Stimulated activated CD4-positive, alpha-beta T cell treated with anti-CD3 and anti-CD28 coated beads, Interleukin-2, amount 100 ng/mL, for 24 hours (primary cell): Measurements from ENCODE around the gene TCF4.

Experiments
- DNase-seq, 2 donors: peaks; one replicate each; pipeline ENCODE4 v3.0.0-alpha.2; 2020

TCF4 gene

DNA sequence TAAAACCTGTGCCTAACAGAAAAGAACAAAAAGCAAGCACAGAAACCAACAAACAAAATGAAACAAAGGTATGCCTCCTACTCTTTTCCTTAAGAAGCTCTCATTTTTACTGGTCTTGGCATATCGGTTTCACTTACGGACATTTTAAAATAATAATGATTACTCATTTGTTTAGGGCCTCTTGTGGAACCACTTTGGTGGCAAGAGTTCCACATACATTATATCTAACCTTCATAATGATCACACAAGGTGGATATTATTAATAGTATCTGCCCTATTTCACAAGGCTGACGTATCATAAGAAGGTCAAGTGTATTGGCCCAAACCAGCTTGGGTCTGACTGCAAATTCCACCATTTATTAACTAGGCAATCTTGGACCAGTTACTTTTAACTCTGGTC, 304.7 kb downstream of the TCF4 start:
- no peak for DNase-seq

DNA sequence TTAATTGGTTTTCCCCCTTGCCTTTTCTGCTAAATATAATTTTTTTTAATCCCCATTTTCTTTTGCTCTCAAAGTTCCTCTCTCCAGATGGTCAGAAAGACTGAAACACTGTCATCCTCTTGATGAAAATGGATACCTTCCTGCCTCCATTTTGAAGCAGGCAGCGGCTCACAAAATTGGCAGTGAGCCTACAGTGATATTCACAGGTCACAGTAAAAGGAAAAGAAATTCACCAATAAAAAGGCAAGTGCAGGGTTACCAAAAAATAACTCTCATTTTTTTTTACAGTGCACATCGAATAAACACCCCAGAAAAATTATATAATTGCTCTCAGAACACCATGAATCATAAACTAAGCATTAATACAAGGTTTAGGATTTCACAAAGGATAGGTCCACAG, 307.5 kb downstream of the TCF4 start:
- DNase-seq: no peak

DNA sequence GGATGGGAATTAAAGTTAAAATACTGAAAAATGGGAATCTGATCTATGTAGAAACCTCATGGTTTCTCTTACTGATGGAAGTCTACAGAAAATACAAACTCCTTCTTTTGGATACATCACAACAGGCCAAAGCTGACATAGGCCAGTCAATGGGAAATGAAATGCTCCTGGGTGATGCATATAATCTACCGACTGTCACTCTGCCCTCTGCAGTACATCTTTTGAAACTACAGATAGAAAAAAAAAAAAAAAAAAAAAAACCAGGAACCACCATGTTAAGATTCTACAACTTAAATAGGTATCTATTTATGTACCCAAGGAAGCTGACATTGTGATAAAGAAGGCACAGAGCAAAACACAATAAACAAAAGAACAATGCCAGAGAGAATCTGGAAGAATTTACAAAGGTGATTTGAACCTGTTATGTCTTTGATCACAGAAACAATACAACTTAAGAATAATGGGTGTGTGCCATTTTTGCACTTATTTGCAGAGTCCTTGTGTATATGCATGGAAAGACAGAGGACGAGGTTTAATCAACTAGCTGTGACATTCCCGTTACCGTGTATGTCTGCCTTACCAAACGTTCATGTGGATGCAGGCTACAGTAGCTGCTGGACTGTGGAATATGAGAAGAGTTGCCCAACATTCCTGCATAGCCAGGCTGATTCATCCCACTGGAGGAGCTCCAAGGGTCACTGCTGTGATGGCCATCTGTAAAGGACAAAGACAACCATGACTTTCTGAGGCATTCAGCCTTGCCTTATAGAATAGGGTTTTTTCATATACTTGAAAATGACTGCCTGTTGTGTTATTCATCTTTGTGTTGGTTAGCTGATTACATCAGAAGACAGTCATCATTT, 312.7 kb downstream of the TCF4 start:
- no peak for DNase-seq

DNA sequence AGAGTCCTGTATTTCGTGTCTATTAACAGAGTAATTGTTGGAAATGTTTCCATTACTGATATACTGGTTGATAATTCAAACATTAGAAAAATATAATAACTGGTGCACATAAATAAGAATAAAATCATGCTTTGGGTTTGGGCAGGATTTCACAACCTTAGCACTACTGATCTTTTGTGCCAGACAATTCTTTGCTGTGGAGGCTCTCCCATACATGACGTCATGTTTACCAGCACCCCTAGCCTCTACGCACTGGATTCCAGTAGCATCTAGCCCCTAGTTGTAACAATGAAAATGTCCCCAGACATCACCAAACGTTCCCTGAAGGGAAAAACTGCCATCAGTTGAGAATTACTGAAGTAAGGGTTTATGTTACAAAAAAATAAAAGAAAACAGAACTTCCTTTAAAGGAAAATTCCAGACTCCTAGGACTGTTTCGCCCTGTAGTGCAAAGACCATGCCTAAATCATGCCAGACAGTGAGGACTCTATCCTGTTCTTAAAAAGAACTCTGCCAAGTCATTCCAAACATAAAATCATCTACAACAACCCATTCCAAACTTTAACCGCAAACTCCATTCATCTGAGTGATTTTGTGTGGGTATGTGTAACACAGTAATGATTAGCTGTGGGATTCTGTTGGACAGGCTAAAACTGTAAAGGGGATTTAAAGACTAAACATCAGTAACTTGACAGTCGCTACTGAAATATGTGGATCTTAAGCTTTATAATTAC, 315.3 kb downstream of the TCF4 start:
- no peak for DNase-seq

DNA sequence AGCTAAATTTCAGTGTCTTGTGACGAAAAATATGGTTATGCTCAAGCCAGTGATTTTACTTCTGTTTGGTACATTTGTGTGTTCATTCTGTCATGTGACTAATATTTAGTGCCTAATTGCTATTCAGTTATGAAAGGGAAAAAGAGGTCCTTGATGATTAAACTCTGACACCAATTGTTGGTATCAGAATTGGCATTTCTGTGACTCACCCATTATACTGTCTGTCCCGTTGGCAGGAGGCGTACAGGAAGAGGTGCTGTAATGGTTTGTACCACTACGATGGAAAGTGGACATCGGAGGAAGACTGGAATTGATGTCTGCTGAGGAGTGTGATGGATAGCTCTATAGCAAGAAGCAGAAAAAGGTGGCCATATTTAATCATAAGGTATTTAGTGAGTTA, 318.4 kb downstream of the TCF4 start:
- DNase-seq: no peak

DNA sequence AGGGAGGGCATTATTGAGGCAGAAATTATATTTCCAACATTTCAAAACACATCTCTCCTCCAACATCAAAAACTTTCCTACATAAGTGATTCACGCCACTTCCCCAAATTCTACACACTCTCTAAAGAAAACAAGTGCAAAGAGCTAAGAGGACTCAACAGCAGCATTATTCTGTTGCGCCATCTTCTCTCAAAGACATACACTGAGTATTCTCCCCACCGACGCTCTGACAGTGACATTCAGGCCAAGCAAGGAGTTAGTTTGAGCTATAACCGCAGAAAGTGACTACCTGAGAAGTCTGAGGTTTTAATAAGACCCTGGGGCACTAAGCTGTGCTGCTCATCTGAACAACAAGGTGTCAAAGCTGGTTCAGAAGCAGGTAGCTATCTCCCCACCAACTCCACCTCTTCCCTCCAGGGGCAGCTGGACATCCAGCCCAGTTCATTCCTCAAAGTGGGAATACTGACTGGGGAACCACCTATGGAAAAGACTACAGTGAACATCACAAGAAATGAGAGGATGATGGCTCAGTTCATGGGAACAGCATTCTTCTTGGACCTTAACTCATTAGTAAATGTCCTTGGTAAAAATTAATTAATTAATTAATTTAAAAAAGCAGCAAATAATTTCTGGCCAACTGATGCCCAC, 319.2 kb downstream of the TCF4 start:
- DNase-seq: no peak

DNA sequence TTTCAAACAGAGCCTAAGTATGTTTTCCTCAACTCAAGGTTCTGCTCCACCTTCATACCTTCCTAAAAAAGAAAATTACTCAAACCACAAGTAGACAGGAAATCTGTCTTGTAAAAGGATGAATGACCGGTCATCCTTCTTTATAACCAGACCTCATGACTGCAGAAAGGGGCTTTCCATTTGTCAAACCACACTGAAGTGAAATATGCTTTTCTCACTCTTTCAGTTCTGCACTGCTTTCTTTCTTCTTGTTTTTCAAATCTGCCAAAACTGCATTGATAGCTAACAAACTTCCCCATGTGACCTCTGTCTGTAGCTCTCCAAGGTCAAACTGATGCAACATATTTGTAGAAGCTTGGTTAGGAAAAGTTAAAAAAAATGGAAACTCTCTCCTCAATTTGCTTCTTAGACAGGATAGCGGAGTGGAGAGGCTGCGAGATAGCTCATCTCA, 319.8 kb downstream of the TCF4 start:
- no peak for DNase-seq

DNA sequence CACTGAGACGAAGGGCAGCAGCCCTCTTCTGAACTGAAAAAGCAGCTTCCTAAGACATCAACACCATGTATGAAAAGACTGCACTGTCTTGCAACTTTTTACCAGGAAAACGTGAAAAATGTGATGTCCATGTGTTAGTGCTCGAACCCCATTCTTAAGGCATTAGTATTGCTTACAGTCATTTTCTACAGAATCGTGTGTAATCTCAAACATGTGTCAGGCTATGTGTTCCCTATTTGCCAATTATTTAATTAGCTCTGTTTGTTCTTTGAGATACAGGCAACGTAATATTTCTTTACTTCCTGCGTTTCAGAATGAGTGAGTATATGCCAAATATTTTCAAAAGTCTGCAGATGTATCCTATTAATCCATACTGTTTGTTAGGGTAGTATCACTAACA, 321.0 kb downstream of the TCF4 start:
- DNase-seq: no peak

DNA sequence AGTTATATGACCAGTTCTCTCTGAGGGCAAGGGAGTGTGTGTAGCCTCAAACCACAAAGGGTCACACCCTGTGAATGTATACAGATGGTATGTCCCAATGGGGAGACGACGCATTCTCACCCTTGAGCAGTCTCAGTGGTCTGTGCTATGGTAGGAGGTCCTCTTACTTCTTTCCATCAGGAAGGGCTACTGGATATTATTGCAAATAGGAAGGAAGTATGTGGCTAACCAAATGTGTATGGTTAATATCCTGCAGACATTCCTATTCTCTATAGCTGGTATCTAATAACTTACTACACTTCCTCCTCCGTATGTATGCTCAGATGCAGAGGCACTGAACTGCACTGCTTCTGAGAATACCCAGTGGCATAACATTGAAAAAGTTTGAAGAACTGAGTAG, 322.0 kb downstream of the TCF4 start:
- no peak for DNase-seq

DNA sequence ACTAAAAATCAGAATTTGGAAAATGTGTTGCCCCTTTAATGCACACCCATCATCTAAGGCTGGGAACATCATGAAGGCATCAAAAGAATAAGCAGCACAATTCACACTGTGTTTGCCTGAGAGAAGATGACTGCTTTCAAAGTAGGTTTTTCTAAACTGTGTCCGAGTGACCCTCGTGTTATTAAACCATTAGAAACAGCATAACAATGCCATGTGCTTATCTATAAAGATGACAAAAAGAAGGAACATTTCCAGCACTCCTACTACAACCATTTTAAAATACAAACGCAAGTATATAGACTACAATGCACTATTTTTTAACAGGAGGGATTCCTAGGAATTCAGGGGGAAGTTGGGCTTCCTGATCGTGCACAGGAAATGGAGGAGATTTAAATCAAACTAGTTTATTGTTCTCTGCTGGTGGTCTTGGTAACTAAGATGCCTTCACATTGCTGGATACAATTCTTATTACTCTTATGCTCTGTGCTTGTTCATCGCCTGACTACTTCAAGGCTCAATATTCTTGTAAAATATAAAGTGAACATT, 322.8 kb downstream of the TCF4 start:
- no peak for DNase-seq

DNA sequence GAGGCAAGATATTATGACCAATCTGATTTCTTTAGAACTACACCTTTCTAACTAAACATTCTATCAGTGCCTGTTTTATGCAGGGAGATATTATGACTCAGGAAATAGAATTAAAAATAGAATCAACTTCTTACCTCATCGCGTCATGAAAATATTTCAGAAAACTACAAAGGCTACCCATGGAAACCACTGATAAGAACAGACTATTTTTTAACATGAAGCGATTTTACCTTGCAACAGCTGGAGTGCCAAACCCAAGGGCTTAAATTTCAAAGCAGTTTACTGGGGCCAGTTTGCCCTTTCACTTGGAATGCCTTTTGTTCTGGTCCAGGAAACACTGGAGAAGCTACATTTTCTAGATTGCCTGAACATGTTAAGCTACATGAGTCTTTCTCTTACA, 323.9 kb downstream of the TCF4 start:
- no peak for DNase-seq

DNA sequence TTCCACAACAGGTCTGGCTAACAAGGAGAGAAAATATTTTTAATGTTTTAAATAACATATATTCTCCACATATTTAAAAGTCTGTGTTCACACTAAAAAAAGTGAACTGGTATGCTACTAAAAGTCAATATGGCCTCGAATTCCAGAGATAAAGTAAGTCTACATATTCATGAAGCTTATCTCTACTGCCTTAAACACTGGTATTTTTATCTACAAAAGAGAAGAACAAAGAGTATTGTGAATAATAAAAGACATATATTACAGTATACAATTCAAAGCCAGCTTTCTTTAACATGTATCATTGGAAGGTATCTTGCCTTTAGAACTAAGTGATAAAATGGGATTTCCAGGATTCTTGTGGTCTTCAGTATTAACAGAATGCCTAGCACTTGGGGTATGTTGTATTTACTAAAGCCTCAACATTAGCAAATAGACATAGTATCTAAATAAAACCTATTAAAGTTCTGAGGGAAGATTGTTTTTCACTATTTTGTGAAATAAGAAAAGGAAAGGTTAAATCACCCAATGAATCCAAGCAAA, 325.9 kb downstream of the TCF4 start:
- no peak for DNase-seq

DNA sequence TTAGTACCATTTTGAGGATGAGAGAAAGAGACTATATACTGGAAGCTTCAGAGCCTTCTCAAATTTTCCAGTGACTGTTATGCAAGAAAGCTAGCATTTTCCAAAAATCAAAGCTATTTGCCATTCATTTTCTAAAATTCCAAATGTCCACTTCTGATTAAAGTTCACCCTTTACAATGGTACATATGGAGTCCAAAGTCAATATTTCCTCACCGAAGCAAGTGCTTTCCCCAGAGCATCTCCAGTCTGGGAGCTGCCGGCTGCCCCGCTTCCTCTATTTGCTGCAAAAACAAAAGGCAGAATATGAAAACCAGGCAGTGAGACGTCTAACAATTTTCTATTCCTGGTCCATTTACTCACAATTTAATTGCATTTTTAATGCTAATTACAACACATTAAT, 326.7 kb downstream of the TCF4 start:
- DNase-seq: no peak

DNA sequence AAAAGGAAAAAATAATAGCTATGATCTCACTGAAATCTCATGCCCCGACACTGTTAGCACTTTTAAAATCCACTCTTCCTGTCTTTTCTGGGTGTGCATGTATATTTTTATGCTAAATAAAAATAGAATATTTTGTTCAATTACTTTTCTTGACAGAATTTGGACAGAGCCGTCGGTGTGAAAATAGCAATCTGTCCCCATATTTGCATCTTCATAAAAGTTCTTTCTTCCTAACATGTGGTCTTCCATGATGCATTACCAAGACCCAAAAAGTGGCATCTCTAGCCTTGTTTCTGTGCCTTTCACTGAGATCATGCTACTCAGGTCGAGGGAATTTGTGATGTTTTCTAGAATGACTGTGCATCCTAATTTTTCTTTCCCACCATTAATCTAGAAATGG, 329.9 kb downstream of the TCF4 start:
- no peak for DNase-seq

DNA sequence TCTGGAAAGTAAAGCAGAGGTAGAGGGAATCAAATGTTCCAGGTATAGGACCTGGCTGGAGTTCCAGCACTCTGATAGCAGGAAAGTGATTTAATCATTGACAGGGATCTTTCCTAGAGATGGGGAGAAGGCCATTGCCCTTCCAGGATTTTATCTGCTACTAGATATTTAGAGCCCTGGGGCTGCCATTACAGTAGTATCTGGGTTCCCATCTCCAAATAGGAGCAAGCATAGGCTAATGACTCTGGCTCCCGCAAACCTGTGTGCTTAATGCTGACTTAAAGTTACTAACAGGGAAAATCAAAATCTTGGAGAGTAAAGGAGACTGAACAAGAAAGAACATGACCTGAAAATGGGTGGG, 331.1 kb downstream of the TCF4 start:
- DNase-seq: no peak

DNA sequence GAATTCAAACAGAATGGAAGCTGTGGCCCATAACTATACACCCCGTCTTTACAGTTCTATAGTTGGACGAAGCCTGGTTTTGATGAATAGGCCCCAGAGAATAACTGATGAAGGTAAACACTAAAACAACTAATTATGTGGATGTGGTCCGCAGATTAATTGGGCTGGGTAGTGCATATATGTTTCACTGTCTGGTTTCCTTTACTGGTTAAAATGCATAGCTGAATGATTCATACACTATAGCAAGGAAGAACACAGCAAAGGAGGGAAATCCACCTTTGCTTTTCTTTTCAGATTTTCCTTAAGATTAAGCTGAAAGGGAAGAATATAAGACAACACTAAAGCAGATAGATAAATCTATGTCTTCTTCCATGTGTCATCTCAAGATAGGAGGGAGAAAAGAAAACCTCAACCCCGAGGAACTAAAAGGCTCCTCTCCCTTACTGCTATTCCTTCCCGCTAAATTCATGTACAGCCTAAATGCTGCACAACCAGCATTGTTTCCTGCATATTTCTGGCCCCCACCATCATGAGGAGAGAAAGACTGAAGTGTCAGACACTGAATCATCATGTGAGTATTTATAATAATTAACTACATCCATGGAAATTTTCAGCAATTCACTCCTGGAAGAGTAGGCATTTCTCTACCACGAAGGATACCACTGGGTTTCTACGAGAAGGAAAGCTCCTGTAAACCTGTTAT, 331.6 kb downstream of the TCF4 start:
- DNase-seq: no peak

DNA sequence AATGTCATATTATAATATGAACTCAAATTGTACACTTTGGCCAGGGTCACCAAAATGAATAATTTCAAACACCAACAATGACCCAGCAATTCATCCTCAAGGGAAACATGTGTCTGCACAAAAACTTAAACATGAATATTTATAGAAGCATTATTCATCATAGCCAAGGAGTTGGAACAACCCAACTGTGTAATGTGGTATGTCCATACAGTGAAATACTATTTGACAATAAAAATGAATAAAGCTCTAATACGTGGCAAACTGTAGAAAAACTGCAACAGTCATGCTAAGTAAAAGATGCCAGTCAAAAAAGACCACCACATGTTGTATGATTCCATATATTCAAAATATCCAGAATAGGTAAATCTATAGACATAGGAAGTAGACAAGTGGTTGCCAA, 334.2 kb downstream of the TCF4 start:
- DNase-seq: no peak

DNA sequence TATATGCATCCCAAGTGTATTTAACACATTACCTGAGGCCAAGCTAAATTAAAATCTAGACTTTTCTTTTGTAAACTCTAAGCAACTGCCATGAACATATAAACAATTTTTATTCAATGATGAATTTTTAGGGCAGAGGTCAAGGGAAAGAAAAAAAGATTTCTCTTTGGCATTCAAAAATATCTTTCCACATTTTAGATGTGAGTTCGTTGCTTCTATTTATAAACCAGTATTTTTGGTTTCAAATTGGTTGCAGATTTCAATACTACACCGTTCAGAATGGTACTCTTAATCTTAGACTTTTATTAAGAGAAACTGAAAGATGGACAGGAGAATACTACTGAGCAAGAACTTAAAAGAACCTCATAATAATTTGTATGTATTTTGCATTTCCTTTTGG, 335.1 kb downstream of the TCF4 start:
- no peak for DNase-seq

DNA sequence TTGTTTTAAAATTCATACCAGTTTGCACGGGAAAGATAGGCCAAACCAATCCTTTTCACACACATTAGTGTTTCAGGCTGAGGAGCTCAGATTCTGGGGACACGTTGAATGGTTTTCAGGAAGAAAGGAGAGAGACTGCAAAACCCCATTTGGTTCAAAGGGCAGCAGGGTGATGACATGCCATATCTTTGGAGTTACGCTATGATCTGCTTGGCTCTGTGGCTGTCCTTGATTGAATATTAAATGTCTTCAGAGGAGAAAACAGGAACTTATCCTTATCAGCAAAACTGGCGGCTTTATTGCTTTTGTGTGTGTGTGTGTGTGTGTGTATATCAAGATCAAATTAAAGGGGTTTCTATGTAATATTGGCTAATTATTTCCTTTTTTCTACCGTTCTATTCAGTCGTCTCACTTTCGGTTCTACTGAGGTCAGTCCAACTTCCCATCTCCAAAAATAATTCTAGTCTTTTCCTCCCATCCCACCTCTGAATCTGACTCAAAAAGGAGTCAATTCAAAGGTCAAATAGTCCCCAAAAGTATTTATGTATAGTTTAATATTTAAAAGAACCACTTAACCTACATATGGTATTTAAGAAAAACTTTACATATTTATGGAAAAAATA, 335.8 kb downstream of the TCF4 start:
- DNase-seq: no peak

DNA sequence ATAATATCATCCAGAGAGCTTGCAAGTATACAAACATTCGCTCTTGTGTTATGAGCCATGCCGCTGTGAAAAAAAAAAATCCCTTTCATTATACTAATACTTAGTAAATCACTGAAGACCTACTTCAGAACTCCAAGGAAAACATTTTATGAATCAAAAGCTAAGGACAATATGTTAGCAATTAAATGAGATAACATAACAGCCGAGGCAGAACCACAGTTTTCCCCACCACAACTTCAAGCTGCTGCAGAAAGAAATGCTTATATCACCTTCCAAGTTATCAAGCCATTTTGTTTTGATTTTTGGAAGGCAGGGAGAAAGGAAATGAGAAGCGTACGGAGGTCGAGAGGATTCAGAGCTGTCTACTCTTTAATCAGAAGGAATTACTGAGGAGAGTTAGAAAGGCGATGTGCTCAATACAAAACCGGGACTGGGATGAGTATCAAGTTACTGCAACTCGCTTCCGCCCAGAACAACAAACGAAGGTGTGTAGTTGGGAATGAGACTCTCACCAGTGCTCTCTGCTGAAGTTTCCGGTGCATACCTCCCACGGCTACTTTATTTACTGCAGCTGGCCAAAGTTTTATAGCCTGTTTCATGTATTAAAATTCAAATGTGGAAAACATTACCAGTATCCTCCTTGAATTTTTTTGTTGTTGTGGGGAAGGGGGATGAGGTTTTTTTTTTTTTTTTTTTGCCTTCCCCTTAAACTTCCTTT, 336.6 kb downstream of the TCF4 start:
- DNase-seq: no peak

DNA sequence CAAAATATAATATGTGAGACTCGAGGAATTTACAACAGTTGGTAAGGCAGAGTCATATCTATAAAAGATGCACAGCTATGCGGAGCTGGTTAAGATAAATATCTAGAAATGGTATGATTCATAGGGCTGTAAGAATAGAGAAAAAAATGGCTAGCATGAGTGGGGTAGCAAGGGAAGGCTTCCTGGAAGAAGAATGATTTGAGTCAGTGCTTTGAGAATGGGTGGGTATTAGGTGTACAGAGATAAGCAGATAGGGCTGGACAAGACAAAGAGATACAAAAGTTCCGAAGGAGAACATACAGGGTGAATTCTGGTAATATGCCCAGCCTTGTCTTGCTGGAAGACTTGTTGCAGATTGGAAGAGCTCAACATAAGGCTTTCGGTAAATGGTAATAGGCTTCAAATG, 337.2 kb downstream of the TCF4 start:
- DNase-seq: no peak

DNA sequence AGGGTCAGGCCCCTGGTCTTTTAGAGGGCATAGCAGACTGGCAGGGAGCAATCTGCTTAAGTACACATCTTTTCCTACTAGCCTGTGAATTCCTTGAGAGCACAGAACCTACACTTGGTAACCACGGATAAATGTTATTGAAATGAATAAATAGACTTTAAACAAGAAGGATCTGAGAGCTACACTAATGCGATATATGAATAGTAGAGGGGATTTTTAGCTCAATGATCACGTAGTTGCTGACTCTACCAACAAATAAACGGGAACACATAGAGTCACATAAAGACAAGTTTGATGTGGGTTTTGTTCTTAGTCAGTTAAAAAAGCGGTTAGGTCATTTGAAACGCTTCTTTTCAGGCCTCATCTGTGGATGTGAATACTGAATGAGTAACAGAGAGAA, 338.4 kb downstream of the TCF4 start:
- no peak for DNase-seq
